Measurements from ENCODE around the gene ST8SIA5.

DNA sequence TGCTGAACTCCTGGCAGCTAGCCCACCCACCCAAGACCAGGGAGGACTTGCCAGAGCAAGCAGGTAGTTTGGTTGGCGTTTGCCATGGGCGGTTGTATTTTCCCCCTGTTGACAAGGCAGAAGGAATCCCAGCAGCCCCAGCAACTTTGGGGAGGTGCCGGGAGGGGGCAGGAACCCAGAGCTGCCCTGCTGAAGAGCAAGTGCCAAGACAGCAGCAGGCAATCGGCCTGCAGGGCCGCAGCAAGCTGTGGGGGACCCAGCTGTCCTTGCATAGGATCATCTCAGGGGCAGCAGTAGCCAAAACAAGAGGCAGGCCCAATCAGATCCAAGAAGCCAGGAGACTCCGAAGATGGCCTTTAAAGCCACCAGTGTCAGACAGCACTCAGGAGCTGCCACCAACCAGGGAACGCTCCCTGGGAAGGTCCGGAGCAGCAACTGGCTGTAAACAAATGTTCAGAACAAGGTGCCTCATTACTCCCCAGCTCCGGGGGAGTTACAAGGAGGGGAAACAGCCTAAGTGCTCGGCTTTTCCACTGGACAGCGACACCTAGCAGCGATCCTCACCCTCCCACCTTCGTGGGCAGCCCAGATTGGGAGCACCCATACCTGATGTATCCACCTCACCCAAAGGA lies 2.1 kb downstream of the ST8SIA5 start:
- TF ChIP-seq, protein P1, sequence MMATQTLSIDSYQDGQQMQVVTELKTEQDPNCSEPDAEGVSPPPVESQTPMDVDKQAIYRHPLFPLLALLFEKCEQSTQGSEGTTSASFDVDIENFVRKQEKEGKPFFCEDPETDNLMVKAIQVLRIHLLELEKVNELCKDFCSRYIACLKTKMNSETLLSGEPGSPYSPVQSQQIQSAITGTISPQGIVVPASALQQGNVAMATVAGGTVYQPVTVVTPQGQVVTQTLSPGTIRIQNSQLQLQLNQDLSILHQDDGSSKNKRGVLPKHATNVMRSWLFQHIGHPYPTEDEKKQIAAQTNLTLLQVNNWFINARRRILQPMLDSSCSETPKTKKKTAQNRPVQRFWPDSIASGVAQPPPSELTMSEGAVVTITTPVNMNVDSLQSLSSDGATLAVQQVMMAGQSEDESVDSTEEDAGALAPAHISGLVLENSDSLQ (IDR thresholded peaks at IDR 0.05) = no peak
- TF ChIP-seq, protein P2, sequence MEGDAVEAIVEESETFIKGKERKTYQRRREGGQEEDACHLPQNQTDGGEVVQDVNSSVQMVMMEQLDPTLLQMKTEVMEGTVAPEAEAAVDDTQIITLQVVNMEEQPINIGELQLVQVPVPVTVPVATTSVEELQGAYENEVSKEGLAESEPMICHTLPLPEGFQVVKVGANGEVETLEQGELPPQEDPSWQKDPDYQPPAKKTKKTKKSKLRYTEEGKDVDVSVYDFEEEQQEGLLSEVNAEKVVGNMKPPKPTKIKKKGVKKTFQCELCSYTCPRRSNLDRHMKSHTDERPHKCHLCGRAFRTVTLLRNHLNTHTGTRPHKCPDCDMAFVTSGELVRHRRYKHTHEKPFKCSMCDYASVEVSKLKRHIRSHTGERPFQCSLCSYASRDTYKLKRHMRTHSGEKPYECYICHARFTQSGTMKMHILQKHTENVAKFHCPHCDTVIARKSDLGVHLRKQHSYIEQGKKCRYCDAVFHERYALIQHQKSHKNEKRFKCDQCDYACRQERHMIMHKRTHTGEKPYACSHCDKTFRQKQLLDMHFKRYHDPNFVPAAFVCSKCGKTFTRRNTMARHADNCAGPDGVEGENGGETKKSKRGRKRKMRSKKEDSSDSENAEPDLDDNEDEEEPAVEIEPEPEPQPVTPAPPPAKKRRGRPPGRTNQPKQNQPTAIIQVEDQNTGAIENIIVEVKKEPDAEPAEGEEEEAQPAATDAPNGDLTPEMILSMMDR (IDR thresholded peaks at IDR 0.05 in 2 of 3, conservative IDR thresholded peaks at IDR 0.05 in 1 of 3; ENCODE audit: control insufficient read depth in 2 of 3, extremely low read depth in 1 of 3, insufficient read depth in 1 of 3, low read depth in 3 of 3, low read length in 3 of 3) = no peak
- TF ChIP-seq ZNF384 (IDR thresholded peaks at IDR 0.05; ENCODE audit: borderline replicate concordance, low read depth, low read length) (no peak), NFYA (IDR thresholded peaks at IDR 0.05; ENCODE audit: borderline replicate concordance, low read depth, low read length) (no peak), POLR2A (IDR thresholded peaks at IDR 0.05; ENCODE audit: low read depth, low read length) (no peak)
